Neuronal stem cell (in vitro differentiated cells): ENCODE measurements around the gene IMP3.
"Not testable (repeated sequence)": the region's sequence is repeated elsewhere in the genome, so short reads cannot be mapped to it uniquely, and the experiment has no call there.

Experiments used
- DNase-seq: peaks from one replicate; pipeline ENCODE4 v3.0.0-alpha.2; 2013; ENCODE audit warnings: low spot score
- H2AFZ ChIP-seq: one replicate; pipeline ENCODE4 v1.6.1; 2013; ENCODE audit warnings: mild to moderate bottlenecking, low read length, inconsistent platforms
- H2AK5ac ChIP-seq: 2 replicates; pipeline ENCODE4 v1.6.1; 2013; ENCODE audit warnings: low read depth, mild to moderate bottlenecking, inconsistent platforms, low read length, moderate library complexity, mixed read lengths
- H2BK120ac ChIP-seq: 2 replicates; pipeline ENCODE4 v1.6.1; 2013; ENCODE audit warnings: low read depth, mild to moderate bottlenecking, inconsistent platforms, low read length, moderate library complexity, mixed read lengths
- H2BK12ac ChIP-seq: one replicate; pipeline ENCODE4 v1.6.1; 2013; ENCODE audit warnings: low read length, inconsistent platforms
- H2BK15ac ChIP-seq: 2 replicates; pipeline ENCODE4 v1.6.1; 2013; ENCODE audit warnings: mild to moderate bottlenecking, low read length, inconsistent platforms, mixed read lengths
- H2BK5ac ChIP-seq: one replicate; pipeline ENCODE4 v1.6.1; 2013; ENCODE audit warnings: inconsistent platforms, mild to moderate bottlenecking, low read length, moderate library complexity
- H3K14ac ChIP-seq: one replicate; pipeline ENCODE4 v1.6.1; 2013; ENCODE audit warnings: low read length, inconsistent platforms
- H3K18ac ChIP-seq: 2 replicates; pipeline ENCODE4 v1.6.1; 2013; ENCODE audit warnings: low read length, inconsistent platforms
- H3K23ac ChIP-seq: 2 replicates; pipeline ENCODE4 v1.6.1; 2013; ENCODE audit warnings: low read depth, mild to moderate bottlenecking, mixed read lengths, low read length, inconsistent platforms; ENCODE audit not compliant: poor library complexity
- H3K27ac ChIP-seq: replicated peaks from 3 replicates; pipeline ENCODE4 v1.5.1; 2013; ENCODE audit warnings: low read length, inconsistent platforms
- H3K27me3 ChIP-seq, 3 experiments: 2 replicates each; pipeline ENCODE4 v1.6.1; 2013; ENCODE audit warnings: low read length in 3 of 3, mild to moderate bottlenecking in 2 of 3, inconsistent platforms in 1 of 3, low read depth in 1 of 3, mixed read lengths in 1 of 3, moderate library complexity in 1 of 3; ENCODE audit not compliant: control insufficient read depth in 3 of 3, insufficient read depth in 3 of 3
- H3K36me3 ChIP-seq, 2 donors: replicated peaks in 1 of 2; 2 replicates each; pipeline ENCODE4 v1.6.1; 2013; ENCODE audit warnings: low read length in 2 of 2; ENCODE audit not compliant: control insufficient read depth in 2 of 2, insufficient read depth in 2 of 2
- H3K4ac ChIP-seq: 2 replicates; pipeline ENCODE4 v1.6.1; 2013; ENCODE audit warnings: inconsistent platforms, mild to moderate bottlenecking, low read length, moderate library complexity
- H3K4me1 ChIP-seq, 2 donors: 1 replicate in 1 of 2; 2 replicates in 1 of 2; pipeline ENCODE4 v1.6.1; 2013; ENCODE audit warnings: low read length in 2 of 2, low read depth in 1 of 2; ENCODE audit not compliant: control insufficient read depth in 2 of 2, insufficient read depth in 1 of 2
- H3K4me2 ChIP-seq: one replicate; pipeline ENCODE4 v1.6.1; 2013; ENCODE audit warnings: mild to moderate bottlenecking, low read length, inconsistent platforms; ENCODE audit not compliant: insufficient read depth, poor library complexity, severe bottlenecking
- H3K4me3 ChIP-seq, 2 donors: 2 replicates each; pipeline ENCODE4 v1.5.1; 2013; ENCODE audit warnings: low read length in 2 of 2, mild to moderate bottlenecking in 2 of 2, inconsistent platforms in 1 of 2, moderate library complexity in 1 of 2
- H3K79me1 ChIP-seq: one replicate; pipeline ENCODE4 v1.6.1; 2013; ENCODE audit warnings: low read depth, mild to moderate bottlenecking, inconsistent platforms, low read length, moderate library complexity
- H3K9ac ChIP-seq: one replicate; pipeline ENCODE4 v1.6.1; 2013; ENCODE audit warnings: mild to moderate bottlenecking, low read depth, low read length, inconsistent platforms; ENCODE audit not compliant: poor library complexity
- H3K9me3 ChIP-seq, 2 donors: replicated peaks in 1 of 2; 2 replicates each; pipeline versions ENCODE3 to v1.6.1; 2013; ENCODE audit warnings: low read length in 2 of 2, mild to moderate bottlenecking in 2 of 2, inconsistent platforms in 1 of 2, low read depth in 1 of 2, mixed read lengths in 1 of 2, moderate library complexity in 1 of 2; ENCODE audit not compliant: control insufficient read depth in 2 of 2, insufficient read depth in 1 of 2
- H4K8ac ChIP-seq: one replicate; pipeline ENCODE4 v1.6.1; 2013; ENCODE audit warnings: low read depth, mild to moderate bottlenecking, inconsistent platforms, low read length, moderate library complexity
- H4K91ac ChIP-seq: one replicate; pipeline ENCODE4 v1.6.1; 2013; ENCODE audit warnings: low read length, low read depth, mild to moderate bottlenecking, inconsistent platforms; ENCODE audit not compliant: poor library complexity
- WGBS, 2 donors: extraction: QIAGEN DNeasy Blood & Tissue Kit; methylation state at CpG; one replicate each; pipeline ENCODE4 v1.1.7; 2013; ENCODE audit warnings: missing lambda C conversion rate in 2 of 2, mixed read lengths in 1 of 2; ENCODE audit not compliant: insufficient read length in 2 of 2, insufficient replicate concordance in 1 of 2; ENCODE audit errors: extremely low coverage in 2 of 2; 5-methylcytosine and 5-hydroxymethylcytosine counted together

IMP3 gene

GRCh38 chr15:75683646-75684312 is 43.8 kb upstream of the IMP3 start:
- H3K4me2 ChIP-seq, H3K9ac ChIP-seq, H3K27me3 ChIP-seq, H4K8ac ChIP-seq, H2BK120ac ChIP-seq, H3K79me1 ChIP-seq, H3K27ac ChIP-seq, H4K91ac ChIP-seq, H2BK15ac ChIP-seq, H3K4me3 ChIP-seq, H3K4ac ChIP-seq, H3K4me1 ChIP-seq, H3K23ac ChIP-seq, H2BK5ac ChIP-seq, H3K14ac ChIP-seq, H3K9me3 ChIP-seq, H3K36me3 ChIP-seq: not testable (repeated sequence)
- WGBS, 2 donors, result no CpG with 5 or more reads among the region's 14 CpGs
- peak overlapping the region; percentile 14 for H2BK12ac ChIP-seq
- H2AK5ac ChIP-seq, result peak overlapping the region; percentile 51
- H2AFZ ChIP-seq, result peak overlapping the region; percentile 92
- peak; percentile 76 for DNase-seq
- H3K18ac ChIP-seq, result peak overlapping the region; percentile 85

- H2BK15ac ChIP-seq, result peak overlapping the region; percentile 37
- peak overlapping the region; percentile 27 for H3K18ac ChIP-seq
- no peak overlapping the region for H3K4me3 ChIP-seq
- H3K79me1 ChIP-seq, result no peaks in the 10 kb centered on the region
- H3K14ac ChIP-seq, result no peak overlapping the region
- no peaks in the 10 kb centered on the region for H3K9me3 ChIP-seq
- peaks cover 9 to 10% of the 10 kb centered on the region in 2 donors for H3K4me1 ChIP-seq
- no peak overlapping the region for H4K91ac ChIP-seq
- no peak overlapping the region for H2AFZ ChIP-seq
- no peak overlapping the region for H2BK5ac ChIP-seq
- no peak overlapping the region for H3K4me2 ChIP-seq
- no peak for DNase-seq
- H3K36me3 ChIP-seq, result no peaks in the 10 kb centered on the region
- H2BK120ac ChIP-seq, result no peak overlapping the region
- H2AK5ac ChIP-seq, result peak overlapping the region; percentile 33
- H2BK12ac ChIP-seq, result peak overlapping the region; percentile 41
- H4K8ac ChIP-seq, result peak overlapping the region; percentile 82
- no peak overlapping the region for H3K4ac ChIP-seq
- no peaks in the 10 kb centered on the region for H3K27me3 ChIP-seq
- no peak overlapping the region for H3K27ac ChIP-seq
- H3K23ac ChIP-seq, result no peak overlapping the region
- peak overlapping the region; percentile 30 for H3K9ac ChIP-seq
- WGBS, 2 donors, result no CpG with 5 or more reads among the region's 40 CpGs
These were observed 42.4 kb upstream of the IMP3 start for GRCh38 chr15:75682181-75683135.

GRCh38 chr15:75680007-75680789 is 40.2 kb upstream of the IMP3 start:
- no peak overlapping the region for H2BK15ac ChIP-seq
- H3K9ac ChIP-seq, result no peak overlapping the region
- no CpG with 5 or more reads among the region's 11 CpGs for WGBS, 2 donors
- H3K4ac ChIP-seq, result no peak overlapping the region
- no peak overlapping the region for H2BK12ac ChIP-seq
- no peaks in the 10 kb centered on the region for H3K79me1 ChIP-seq
- H3K4me1 ChIP-seq, result peaks cover 13 to 15% of the 10 kb centered on the region in 2 donors
- no peaks in the 10 kb centered on the region for H3K27me3 ChIP-seq
- no peak overlapping the region for H3K23ac ChIP-seq
- no peak overlapping the region for H3K18ac ChIP-seq
- H3K4me2 ChIP-seq, result no peak overlapping the region
- no peaks in the 10 kb centered on the region for H3K9me3 ChIP-seq
- DNase-seq, result no peak
- no peak overlapping the region for H3K14ac ChIP-seq
- no peak overlapping the region for H3K27ac ChIP-seq
- no peak overlapping the region for H2BK120ac ChIP-seq
- no peak overlapping the region for H2BK5ac ChIP-seq
- H2AK5ac ChIP-seq, result peak overlapping the region; percentile 86
- H2AFZ ChIP-seq, result peak overlapping the region; percentile 15
- H3K36me3 ChIP-seq, result no peaks in the 10 kb centered on the region
- H4K8ac ChIP-seq, result no peak overlapping the region
- no peak overlapping the region for H4K91ac ChIP-seq
- no peak overlapping the region for H3K4me3 ChIP-seq
